GM21515 (cell line): ENCODE measurements around the gene MRPL54.

Experiments
- ATAC-seq: cut with Tn5 transposase; IDR thresholded peaks from one replicate; pipeline ENCODE4 v1.9.1; 2021; ENCODE audit not compliant: unreplicated experiment

Gene MRPL54

GRCh38 chr19:3768748-3769099 is 6.2 kb downstream of the MRPL54 start:
- no peak for ATAC-seq

- no peak for ATAC-seq
Measured at GRCh38 chr19:3769494-3769893, 7.0 kb downstream of the MRPL54 start.

- ATAC-seq, result no peak
Measured at GRCh38 chr19:3770136-3770999, 7.9 kb downstream of the MRPL54 start.

- ATAC-seq, result no peak
Measured at GRCh38 chr19:3771000-3771905, 8.8 kb downstream of the MRPL54 start.

DNA sequence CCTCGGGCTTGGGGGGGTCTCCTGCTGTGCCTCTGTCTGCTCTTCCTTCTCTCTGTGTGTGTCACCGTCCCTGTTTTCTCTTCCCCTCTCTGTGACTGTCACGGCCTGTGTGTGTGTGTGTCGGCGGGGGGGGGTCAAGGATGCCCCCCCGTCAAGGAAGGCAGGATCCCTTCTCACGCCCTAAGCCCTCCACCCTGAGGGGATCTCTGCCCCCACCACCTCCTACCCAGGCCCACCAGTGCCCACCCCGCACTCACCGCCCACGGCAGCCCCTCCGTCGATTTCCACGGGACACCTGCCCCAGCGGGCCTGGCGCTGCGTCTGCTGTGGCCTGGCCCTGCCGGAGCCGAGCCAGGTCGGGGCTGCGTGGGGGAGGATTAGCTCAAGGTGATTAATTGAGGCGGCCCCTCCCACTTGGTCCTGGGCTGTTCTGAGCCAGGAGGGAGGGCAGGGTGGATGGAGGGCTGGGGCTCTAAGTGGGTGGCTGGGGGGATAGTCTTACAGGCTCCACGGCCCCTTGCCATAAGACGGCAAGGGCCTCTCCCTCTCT is 9.5 kb downstream of the MRPL54 start, which contains the start of gene RAX2:
TSS of gene RAX2 (minus strand) at position 323 of the 550 bp plus-strand sequence. CDS start 486 bp downstream, outside the sequence.
- ATAC-seq, result no peak

GRCh38 chr19:3773814-3774515 is 11.5 kb downstream of the MRPL54 start:
- no peak for ATAC-seq

GRCh38 chr19:3774621-3775373 is 12.3 kb downstream of the MRPL54 start:
- ATAC-seq, result no peak

DNA sequence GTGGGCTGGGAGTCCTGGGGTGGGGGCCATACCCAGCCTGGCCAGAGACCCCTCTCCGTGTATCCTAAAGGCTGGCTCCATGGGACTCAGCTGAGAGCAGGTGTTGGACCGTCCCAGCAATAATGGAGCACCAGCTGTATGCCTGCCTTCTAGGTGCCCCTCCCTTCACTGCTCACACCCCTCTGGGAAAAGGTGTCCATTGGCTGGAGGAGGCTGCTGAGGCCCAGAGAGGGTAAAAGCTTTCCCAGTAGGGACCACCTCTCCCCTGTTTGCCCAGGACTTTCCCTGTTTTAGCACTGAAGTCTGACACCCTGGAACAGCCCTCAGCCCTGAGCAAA is 12.9 kb downstream of the MRPL54 start:
- ATAC-seq, result no peak

- ATAC-seq, result no peak
Measured at GRCh38 chr19:3775831-3776230, 13.3 kb downstream of the MRPL54 start.

- no peak for ATAC-seq
Measured at GRCh38 chr19:3776479-3777040, 14.1 kb downstream of the MRPL54 start.

- no peak for ATAC-seq
Measured at GRCh38 chr19:3778104-3778867, 15.8 kb downstream of the MRPL54 start.

DNA sequence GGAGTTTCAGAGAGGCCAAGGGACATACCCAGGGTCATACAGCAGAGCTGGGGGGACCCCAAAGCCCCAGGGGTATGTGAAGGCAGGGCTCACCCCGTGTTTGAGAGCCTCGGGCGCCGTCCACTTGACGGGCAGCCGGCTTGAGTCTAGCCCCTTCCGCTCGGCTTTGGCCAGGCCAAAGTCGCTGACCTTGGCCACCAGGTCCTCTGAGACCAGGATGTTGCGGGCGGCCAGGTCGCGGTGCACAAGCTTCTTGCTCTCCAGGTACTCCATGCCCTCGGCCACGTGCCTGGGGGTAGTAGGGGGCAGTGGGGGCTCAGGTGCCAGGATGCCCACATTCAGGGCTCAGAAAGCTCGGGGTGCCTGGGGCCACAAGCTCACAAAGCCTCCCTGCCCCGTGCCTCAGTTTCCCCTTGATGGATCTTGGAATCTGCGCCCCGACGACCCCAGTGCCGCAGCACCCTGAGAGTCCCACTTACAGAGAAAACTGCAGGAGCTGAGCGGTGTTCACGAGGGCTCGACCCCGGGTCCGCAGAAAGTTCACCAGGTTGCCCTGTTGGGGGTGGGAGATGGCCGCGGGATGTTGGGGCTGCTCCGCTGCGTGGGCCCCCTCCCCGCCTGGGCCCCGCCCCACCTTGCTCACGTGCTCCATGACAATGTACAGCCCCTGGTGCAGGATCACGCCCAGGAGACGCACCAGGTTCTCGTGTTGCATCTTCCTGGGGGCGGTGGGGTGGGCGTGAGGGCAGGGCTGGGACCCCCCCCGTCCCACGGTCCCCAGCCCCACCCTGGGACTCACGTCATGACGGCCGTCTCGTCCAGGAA is 16.6 kb downstream of the MRPL54 start:
- ATAC-seq, result no peak

DNA sequence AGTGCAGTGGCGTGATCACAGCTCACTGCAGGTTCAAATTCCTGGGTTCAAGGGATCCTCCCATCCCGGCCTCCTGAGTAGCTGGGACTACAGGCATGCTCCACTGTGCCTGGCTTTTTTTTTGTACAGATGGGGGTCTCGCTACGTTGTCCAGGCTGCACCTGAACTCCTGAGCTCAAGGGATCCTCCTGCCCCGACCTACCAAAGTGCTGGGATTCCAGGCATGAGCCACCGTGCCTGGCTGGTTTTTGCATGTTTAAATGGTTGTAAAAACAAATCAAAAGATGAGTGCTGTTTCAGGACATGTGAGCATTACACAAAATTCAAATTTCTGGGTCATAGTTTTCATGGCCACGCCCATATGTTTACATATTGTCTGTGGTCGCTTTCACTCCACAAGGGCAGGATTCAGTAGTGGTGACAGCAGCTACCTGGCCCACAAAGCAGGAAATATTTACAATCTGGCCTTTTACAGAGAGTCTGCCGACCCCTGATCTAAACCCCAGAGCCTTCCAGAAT is 18.4 kb downstream of the MRPL54 start:
- ATAC-seq, result no peak

DNA sequence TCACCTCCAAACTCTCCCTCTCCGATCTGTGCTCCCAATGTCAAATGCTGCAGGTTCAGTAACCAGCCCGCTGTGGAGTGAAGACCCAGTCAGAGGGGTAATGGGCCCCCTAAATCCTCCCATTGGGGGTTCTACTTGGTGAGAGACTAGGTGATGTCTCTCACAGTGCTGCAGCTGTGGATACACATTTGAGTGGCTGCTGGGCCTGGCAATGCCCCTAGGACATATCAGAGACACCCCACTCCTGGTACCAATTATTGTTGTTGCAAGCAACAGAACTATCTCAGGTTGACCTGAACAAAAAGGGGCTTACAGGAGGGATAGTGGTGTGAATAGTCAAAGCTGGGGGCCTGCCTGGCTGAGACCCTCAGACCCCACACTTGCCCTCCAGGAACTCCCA is 19.1 kb downstream of the MRPL54 start:
- ATAC-seq, result no peak

GRCh38 chr19:3782330-3782729 is 19.8 kb downstream of the MRPL54 start:
- no peak for ATAC-seq

DNA sequence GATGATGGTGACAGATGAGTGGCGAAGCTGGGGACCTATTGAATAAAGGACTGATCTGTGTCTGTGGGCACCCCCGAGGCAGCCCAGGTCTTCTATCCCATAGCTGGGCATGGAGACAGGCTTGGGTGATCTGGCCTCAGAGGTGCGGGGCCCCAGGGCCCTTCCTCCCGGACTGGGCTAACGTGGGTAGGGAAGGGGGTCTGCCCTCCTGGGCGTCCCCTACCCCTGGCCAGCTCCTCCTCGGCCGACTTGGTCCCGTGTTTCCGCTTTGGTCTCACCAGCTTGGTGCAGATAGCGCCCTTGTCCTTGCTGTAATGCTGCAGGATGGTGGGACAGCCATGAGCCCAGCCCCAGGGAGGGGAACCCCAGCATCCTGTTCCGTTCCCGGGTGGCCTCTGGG is 20.4 kb downstream of the MRPL54 start:
- ATAC-seq, result no peak

GRCh38 chr19:3783660-3784584 is 21.4 kb downstream of the MRPL54 start:
- no peak for ATAC-seq
